NCI-H526 (cell line): ENCODE data around the gene UNC79.
"Not testable (repeated sequence)": the region's sequence is repeated elsewhere in the genome, so short reads cannot be mapped to it uniquely, and the experiment has no call there.

ENCODE experiments used
- DNase-seq, 2 experiments: peaks; one replicate each; lab custom pipeline; 2025; lab: John Stamatoyannopoulos, UW

Gene UNC79

DNA sequence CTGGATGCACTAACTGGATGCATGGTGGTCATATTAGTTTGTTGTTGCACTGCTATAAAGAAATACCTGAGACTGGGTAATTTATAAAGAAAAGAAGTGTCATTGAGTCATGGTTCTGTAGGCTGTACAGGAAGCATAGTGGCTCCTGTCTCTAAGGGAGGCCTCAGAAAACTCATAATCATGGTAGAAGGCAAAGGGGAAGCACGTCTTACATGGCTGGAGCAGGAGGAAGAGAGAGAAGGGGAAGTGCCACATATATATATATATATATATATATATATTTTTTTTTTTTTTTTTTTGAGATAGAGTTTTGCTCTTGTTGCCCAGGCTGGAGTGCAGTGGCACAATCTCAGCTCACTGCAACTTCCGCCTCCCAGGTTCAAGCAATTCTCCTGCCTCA lies 62.9 kb downstream of the UNC79 start:
- not testable (repeated sequence) for DNase-seq

DNA sequence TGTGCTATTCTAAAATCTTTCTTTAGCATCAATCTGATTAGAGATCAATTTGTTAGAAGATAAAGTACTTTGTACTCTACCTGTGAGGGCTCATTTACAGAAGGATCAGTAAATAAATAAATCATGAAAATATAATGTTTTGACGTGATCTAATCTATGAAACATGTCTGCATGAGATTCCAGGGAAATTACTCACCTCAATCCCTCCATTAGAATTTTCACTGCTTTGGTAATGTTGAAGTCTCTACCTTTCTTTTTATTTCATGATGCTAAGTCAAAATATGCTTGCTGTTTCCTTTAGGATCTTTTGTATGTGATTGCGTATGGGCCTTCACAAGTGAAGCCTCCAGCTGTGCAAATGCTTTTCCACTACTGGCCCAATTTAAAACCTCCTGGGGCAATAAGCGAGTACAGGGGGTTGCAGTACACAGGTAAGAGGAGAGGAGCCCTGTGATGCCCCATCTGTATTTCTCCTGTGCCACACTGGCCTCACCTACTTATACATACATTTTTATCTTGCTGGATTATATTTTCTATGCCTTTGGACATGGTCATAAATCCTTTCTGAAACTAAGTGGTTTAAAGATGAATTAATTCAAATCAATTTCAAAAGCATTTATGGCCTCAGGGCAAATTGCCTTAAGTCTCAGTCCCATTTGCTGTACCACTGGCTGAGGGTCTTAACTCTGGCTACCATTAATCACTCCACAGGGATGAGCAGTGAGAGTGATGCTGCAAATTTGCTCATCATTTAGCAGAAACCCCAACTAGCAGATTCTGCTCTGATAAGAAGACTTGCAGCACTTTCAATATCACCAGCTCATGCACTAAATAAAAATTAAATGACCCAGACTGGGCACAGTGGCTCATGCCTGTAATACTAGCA lies 66.4 kb downstream of the UNC79 start:
- DNase-seq: no peak

DNA sequence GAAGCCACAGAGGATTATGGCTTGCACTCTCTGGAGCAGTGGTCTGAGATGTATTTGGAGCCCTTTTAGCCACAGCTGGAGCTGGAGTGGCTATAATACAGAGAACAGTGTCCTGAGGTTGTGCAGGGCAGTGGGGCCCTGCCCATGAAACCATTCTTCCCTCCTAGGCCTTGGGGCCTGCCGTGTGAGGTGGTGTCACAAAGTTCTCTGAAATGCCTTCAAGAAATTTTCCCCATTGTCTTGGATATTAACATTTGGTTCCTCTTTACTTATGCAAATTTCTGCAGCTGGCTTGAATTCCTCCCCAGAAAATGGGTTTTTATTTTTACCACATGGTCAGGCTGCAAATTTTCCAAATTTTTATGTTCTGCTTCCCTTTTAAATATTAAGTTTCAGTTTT lies 79.3 kb downstream of the UNC79 start:
- DNase-seq: no peak

DNA sequence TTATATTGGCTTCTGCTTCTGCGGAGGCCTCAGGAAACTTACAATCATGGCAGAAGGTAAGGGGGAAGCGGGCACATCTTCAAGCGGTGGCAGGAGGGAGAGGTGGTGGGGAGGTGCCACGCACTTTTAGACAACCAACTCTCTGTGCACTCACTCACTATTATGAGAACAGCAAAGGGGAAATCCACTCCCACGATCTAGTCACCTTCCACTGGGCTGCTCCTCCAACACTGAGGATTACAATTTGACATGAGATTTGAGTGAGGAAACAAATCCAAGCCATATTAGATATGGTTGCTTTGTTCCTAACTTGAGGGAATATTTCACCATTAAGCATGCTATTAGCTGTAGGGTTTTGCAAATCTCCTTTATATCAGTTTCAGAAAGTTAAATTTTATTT lies 80.3 kb downstream of the UNC79 start:
- DNase-seq: no peak

DNA sequence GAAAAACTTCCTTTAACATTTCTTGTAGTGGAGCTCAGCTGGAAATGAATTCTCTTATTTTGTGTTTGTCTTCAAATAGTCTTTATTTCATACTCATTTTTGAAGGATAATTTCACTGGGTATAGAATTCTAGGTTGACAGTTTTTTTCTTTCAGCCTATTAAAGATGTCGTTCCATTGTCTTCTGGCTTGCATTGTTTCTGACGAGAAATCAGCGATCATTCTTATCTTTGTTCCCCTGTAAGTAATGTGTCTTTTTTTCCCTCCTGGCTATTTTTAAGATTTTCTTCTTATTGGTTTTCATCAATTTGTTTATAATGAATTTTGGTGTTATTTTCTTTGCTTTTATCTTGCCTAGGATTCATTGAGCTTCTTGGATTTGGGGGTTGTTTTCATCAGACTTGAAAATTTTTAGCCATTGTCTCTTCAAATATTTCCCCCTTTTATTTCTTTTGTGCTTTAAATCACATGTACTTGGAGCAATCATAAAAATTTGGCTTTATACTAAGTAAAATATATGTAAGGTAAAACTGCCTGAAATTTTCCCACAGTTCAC lies 89.4 kb downstream of the UNC79 start:
- DNase-seq: no peak

DNA sequence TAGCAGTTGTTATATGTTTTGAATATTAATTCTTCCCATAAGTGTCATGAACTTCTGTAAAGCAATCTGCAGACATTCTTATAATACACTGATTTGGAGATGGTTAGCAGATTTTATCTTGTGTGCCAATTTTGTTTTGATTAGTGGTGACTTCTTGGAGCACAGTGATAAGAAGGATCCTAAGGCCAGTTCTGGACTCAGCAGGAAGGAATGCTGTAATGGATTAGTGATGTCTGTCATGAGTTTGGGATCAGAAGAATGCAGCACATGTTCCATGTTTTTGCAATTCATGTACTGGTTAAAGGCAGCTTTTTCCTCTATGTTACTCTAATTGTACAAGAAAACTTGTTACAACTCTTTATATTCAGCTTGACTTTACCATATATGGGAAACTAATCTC lies 91.5 kb downstream of the UNC79 start:
- DNase-seq: no peak

DNA sequence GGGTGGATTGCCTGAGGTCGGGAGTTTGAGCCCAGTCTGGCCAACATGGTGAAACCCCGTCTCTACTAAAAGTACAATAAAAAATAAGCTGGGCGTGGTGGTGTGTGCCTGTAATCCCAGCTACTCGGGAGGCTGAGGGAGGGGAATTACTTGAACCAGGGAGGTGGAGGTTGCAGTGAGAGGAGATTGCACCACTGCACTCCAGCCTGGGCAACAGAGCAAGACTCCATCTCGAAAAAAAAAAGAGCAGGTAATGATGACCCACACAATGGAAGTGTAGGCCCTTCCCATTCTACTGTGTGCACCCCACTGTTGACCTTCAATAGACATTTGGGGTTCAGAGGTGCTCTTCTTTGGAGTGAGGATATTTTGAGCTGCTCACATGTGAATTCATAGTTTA lies 94.5 kb downstream of the UNC79 start:
- not testable (repeated sequence) for DNase-seq

DNA sequence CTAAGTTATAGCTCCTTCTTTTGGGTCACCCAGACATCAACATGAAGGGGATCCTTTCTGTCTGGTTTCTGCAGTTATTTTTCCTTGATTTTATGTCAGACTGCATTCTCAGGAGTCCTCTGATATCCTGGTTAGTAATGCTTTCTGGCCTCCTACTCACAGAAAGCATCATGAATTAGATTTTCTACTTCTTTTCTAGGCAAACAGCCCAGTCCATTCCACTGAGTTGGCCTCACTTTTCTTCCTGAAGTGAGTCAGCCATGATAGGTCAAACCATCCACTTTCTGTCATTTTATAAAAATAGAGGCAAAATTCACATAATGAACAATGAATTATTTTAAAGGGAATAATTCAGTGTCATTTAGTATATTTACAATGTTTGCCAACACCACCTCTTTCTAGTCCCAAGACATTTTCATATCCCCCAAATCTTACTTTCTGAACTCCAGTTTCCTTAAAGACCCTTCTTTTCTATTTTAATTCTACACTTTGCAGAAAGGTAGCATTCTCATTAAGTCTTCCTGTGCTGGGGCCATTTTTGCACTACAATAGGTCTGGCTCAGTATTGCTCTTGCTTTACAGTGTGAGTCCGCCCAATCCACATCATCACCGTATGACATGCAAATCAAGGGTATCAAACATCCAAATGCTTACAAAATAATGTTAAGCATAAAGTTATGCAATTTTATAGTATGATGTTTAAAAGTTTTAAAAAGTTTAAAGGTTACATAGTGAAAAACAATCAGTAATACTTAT lies 95.1 kb downstream of the UNC79 start:
- DNase-seq: no peak

DNA sequence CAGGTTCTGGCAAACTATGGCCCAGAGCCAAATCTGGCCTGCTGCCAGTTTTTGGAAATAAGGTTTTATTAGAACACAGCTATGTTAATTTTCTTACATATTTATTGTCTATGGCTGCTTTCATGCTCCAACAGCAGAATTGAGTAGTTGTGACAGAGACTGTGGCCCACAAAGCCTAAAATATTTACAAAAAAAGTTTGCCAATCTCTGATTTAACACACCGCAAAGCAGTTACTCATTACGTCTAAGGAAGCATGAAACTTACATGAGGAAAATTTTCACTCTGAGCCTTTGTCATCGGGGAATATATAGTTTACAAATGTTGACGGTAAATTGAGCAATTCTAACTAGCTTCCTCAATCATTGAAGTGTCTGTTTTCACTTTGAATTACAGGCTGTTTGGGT lies 96.5 kb downstream of the UNC79 start:
- no peak for DNase-seq

DNA sequence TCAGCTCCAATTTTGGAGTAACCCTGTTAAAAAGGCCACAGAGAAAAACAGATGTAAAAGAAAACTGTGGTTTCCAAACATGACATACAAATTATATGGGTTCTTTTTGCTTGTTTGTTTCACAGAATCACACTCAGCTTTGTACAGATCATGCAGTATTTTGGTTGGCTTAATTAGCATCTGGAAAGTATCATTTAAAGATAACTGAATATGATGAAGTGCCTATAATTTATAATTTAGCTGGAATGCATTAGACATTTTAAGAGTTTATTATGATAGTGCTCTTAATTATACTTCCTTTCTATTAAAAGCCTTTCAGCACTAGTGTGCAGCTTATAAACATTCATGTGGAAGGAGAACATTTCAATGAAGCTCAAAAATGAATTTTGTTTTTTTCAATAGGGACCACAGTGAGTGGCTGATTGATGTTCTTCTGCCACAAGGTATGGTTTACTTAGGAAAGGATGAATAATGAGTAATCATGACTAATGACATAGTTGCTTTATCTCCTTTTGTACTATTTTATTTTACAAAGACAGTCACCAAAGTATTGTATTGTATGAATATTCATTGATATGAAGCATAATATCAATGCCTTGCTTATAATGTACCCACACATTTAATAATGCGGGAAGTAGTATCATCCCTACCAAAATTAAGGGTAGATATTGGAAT lies 98.3 kb downstream of the UNC79 start:
- no peak for DNase-seq

DNA sequence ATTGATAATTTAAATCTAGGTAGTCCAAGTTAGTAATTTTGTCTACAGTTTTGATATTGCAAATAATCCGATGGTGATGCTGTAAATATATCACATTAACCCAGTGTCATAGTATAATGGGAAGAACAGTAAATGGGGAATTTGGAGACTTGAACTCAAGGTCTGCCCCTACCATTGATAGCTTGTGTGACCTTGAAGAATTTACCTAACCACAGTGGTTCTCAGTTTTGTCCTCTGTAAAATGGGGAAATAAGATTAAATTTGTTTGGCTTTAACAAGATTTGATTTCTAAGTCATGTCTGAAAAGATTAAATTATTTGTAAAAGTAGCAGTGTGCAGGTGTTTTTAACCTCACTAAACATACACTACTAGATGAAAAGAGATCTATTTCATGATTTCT lies 100.9 kb downstream of the UNC79 start:
- no peak for DNase-seq

DNA sequence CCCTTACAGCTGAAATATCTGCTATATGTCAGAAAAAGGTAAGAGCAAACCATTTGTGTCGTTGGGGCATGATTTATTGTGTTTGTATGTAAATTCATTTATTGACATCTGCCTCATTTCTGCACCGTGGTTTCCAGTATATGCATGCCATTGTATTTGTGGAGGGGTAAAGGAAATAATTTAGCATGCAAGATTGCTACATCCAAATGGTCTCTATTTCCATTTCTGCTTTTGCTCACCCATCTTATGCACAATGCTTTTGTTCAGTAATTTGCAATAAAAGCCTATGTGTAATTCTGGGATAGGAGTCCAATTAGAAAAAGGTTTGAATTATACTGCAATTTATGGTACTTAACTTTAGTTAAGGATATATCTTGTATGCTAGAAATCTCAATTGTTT lies 101.8 kb downstream of the UNC79 start:
- DNase-seq: no peak

DNA sequence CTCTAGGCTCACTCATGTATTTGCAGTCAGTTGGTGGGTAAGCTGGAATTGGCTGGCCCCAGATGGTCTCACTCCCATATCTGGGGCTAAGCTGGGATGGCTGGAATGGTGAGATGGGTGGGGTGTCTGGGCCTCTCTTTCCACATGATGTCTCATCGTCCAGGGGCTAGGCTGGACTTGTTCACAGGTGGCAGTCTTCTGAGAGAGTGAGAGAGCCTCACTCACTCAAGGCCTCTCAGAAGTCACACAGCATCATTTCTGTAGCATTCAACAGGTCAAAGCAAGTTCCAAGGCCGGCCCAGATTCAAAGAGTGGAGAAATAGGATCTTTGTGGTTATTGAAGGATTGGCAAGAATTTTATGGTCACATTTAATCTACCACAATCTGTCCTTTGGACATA lies 102.7 kb downstream of the UNC79 start:
- DNase-seq: peak in 1 of 2 experiments; percentile 27

DNA sequence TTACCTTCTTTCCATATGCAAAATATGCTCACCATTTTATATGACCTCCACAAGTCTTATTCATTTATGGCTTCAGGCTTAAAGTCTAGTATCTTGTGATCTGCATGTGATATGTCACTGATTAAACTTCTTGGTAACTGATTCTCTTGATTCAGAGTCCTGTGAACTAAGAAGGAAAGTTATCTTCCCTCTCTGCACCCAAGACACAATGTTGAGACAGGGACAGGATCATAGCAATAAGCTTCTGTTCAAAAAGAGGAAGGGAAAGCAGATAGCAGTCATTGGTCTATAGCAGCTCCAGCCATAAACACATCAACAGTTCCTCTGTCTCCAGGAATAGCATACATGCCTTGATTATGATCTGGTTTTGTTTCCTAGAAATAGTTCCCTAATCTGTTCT lies 103.1 kb downstream of the UNC79 start:
- DNase-seq: no peak

DNA sequence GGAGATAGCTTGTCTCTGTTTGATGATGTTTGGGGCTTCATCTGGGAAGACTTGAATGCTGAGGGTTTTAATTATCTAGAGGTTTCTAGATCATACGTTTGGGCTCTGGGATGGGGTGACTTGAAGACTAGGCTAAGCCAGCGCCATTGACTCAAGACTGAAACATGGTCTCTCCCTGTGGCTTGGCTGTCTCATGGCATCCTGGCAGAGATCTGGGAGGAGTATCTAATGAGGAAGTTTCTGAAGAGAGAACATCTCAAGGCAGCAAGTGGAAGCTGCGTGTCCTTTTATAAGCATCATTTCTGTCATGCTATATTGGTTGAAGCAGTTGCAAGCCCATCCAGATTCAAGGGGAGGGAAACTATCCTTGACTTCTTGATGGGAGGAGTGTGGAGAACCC lies 104.8 kb downstream of the UNC79 start:
- DNase-seq: no peak

DNA sequence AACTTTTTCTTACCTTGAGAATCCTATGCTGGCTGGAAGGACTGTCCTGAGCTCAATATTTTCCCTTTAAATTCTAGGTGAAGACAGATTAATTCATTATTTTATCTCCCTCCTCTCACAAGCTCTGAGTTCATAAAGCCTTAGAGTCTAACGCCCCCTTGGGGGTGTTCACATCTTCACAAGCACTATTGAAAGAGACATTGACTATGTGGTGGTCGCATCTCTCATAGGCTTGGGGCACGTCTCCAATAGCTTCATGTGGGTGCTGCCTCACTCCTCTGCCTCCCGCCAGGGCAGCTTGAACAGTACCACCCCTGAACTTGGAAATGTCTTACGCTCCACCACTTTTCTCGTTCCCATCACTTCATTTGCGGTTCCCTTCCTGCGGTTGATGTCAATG lies 106.2 kb downstream of the UNC79 start:
- DNase-seq: peak; percentile 21 to 50

DNA sequence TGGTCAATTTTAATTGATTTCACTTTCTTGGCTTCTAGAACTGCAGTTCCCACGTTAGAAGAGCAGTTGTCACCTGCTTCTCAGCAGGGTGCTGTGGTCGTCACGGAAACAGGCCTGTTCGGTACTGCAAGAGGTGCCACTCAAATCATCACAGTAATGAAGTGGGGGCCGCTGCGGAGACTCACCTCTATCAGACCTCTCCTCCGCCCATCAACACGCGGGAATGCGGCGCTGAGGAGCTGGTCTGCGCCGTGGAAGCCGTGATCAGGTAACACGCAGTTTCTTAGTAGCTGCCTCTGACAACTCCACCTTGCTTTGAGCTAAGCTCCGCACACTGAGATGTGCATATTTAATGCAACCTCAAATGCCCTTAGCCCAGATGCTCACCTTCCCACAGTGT lies 107.2 kb downstream of the UNC79 start:
- DNase-seq: no peak

DNA sequence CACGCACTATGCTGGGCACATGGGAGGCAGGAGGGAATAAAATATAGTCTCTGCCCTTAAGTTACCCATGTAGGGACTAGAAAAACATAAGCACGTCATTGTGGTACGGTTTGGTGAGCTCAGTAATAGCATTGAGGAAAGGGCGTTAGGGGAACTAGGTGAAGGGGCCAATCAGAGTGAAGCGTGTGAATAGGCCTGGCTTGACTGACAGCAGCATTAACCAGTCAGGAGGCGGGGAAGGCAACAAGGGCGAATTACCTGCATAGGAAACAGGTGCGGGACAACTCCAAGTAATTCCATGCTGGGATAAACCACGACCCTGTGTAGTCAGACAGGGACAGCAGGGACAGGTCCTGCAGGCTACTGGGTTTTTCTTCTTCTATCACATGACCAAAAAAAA lies 107.7 kb downstream of the UNC79 start:
- peak in 1 of 2 experiments; percentile 24 for DNase-seq

DNA sequence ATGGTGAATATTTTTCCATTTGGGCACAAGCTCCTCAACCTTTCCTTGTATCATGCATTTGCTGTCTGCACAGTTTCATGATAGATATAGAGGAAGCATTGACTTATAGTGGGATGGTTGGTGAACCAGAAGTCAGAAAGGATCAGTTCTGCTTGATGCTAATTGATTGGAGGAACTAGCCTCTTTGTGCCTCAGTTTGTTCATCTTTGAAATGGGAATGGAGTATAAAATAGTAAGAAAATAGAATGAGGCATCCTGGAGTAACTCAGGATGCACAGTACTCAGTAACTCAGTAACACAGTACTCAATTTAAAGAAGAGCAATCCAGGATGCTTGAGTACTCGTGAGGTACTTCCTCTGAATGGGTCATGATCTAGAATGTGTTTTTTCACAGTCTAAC lies 109.5 kb downstream of the UNC79 start:
- DNase-seq: no peak

DNA sequence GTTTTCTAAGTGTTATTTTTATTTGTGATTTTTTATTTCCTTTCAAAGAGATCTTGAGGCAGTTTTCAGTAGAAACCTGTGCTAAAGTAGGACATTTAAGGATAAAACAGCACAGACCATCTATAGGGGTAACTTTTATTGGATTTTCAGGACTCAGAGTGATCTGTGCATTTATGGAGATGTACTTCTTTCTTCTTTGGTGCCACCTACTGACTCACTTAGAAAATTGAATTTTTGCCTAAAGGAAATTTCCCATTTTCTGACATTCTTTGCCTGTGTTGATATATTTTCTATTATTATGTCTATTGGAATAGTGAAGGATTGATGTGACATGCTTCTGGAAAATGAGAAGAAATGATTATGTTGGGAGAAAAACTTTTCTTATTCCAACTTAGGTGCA lies 113.0 kb downstream of the UNC79 start:
- DNase-seq: peak in 1 of 2 experiments; percentile 34

DNA sequence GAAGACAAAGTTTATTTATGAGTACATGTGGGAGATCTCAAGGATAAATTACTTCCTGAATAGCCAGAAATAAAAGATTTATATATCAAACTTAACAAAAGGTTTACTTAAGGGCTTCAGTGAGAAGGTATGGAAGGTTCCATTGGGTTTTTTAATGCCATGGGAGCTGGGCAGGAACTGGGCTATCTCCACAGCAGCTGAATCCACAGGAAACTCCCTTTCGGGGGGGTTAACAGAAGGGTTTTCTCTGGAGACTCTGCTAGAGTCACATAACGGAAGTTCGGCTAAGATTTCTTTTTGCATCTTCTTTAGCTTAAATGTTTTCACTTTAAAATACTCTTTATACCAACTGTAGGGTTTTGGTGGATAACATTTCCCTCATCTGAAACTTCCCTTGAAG lies 113.5 kb downstream of the UNC79 start:
- DNase-seq: no peak

DNA sequence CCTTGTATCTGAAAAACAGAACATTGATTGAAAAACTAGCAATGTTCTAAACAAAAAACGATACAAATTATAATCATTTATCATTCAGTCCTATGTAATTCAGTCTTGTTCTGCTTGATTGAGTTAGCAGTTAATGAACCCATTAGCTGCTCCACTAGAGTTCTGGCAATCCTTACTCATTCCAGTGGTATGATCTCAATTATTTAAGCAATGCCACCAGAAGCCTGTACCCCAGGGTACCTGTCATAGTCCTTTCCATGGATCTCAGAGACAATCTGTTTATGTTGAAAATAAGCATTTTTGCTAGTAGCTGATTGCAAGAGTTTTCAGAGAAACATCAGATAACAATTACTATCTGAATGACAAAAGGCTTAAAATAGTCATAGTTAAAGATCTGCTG lies 115.9 kb downstream of the UNC79 start:
- no peak for DNase-seq
